Thyroid gland (tissue), 4 donors: ENCODE data around the gene DOHH. TPM values are rescaled to one million over a fixed set of nuclear protein-coding genes. Genes with fewer than 3 reads are reported as not detected.
"Not testable (repeated sequence)": the region's sequence is repeated elsewhere in the genome, so short reads cannot be mapped to it uniquely, and the experiment has no call there.

Source experiments
- DNase-seq, 2 donors: peaks; one replicate each; pipeline ENCODE4 v3.0.0-alpha.2; 2019
- H3K27ac ChIP-seq, 3 donors: fragments of 200-600 bp; sonication (generic); 1 replicate in 2 of 3; 2 replicates in 1 of 3; pipeline ENCODE4 v1.5.1; 2016 to 2019; ENCODE audit warnings: mild to moderate bottlenecking in 1 of 3, moderate library complexity in 1 of 3
- H3K27me3 ChIP-seq: fragments of 200-600 bp; sonication (generic); one replicate; pipeline ENCODE4 v1.5.1; 2019
- H3K36me3 ChIP-seq, 2 donors: fragments of 200-600 bp; sonication (generic); one replicate each; pipeline ENCODE4 v1.5.1; 2016 to 2019
- H3K4me1 ChIP-seq, 2 donors: fragments of 200-600 bp; sonication (generic); one replicate each; pipeline ENCODE4 v1.5.1; 2017 to 2019
- H3K4me3 ChIP-seq, 3 donors: fragments of 200-600 bp; sonication (generic); replicated peaks in 1 of 3; 1 replicate in 2 of 3; 2 replicates in 1 of 3; pipeline ENCODE4 v1.5.1; 2016; ENCODE audit warnings: mild to moderate bottlenecking in 1 of 3
- H3K9me3 ChIP-seq: fragments of 200-600 bp; sonication (generic); one replicate; pipeline ENCODE4 v1.5.1; 2017
- POLR2A ChIP-seq, 2 donors: fragments of 450-650 bp; IDR thresholded peaks; one replicate each; pipeline ENCODE4 v1.6.1; 2017; ENCODE audit warnings: antibody characterized with exemption in 2 of 2, mild to moderate bottlenecking in 2 of 2, moderate library complexity in 1 of 2
- WGBS, 2 donors: methylation state at CpG; one replicate each; pipeline ENCODE4 v1.1.5; 2017; 5-methylcytosine and 5-hydroxymethylcytosine counted together
- intact Hi-C: fragments of 100-400 bp; cut with DNase I; formaldehyde crosslinking; loops from one replicate; pipeline ENCODE4 v1.15.1; 2023
- total RNA-seq, 4 donors: library from RNA; depleted of rRNA; stranded (reverse); fragments of >200 nt; gene quantifications; one replicate each; pipeline ENCODE4 v1.2.3, GENCODE V29; 2016
- TF ChIP-seq, protein P1 (sequence below), 6 experiments: fragments of 200-600 bp in 3 of 6; fragments of 450-650 bp in 3 of 6; sonication (generic) in 3 of 6; IDR thresholded peaks; one replicate each; pipeline ENCODE4 v1.5.1; 2016 to 2019; ENCODE audit warnings: antibody characterized with exemption in 6 of 6, mild to moderate bottlenecking in 2 of 6, inconsistent platforms in 1 of 6, moderate library complexity in 1 of 6

Gene DOHH
- total RNA-seq, 4 donors from 2014 or later = 9.0 to 18.9 (median 13.6) TPM

DNA sequence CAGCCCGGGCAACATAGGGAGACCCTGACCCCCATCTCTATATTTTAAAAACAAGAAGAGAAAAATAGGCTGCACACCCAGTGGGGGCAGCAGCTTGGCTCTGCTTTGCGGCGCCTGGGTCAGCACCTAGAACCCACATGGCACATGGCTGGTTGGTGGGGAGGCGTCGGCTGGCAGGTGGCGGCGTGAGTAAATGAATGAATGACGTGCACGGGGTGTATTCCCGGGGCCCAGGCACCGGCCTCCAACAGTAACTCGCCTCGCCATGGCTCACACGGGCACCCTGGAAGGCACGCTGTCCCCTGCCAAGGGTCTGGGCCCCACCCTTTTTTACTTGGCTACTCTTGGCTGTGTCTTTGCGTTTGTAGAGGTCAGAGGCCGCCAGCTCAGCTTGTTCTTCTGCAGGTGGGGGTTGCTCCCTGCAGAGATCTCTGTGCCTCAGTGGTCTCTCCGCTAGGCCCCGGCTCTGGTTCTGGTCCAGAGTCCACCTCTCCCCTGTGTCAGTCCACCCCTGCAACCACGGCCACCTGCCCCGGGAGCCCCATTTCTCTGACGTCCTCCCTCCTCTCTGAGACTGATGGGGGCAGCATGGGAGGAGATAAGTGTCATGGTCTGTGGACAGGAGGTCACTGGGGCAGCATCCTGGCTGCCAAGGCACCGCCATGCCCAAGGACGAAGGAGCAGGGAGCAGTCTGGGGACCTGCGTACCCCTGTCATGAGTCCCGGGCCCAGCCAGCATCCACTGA, 11.2 kb upstream of the DOHH start:
- 83 to 91% methylated on average over 25 to 26 of the region's 26 CpGs for WGBS, 2 donors
- peaks cover 8 to 10% of the 10 kb centered on the region in 2 donors for H3K4me1 ChIP-seq
- no peak for DNase-seq
- no peaks in the 10 kb centered on the region for H3K27me3 ChIP-seq
- no peak overlapping the region for H3K27ac ChIP-seq
- no peak overlapping the region for H3K4me3 ChIP-seq
- no peaks in the 10 kb centered on the region for H3K9me3 ChIP-seq
- TF ChIP-seq, protein P1, sequence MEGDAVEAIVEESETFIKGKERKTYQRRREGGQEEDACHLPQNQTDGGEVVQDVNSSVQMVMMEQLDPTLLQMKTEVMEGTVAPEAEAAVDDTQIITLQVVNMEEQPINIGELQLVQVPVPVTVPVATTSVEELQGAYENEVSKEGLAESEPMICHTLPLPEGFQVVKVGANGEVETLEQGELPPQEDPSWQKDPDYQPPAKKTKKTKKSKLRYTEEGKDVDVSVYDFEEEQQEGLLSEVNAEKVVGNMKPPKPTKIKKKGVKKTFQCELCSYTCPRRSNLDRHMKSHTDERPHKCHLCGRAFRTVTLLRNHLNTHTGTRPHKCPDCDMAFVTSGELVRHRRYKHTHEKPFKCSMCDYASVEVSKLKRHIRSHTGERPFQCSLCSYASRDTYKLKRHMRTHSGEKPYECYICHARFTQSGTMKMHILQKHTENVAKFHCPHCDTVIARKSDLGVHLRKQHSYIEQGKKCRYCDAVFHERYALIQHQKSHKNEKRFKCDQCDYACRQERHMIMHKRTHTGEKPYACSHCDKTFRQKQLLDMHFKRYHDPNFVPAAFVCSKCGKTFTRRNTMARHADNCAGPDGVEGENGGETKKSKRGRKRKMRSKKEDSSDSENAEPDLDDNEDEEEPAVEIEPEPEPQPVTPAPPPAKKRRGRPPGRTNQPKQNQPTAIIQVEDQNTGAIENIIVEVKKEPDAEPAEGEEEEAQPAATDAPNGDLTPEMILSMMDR (IDR thresholded peaks at IDR 0.05) = no peak
- no peak for TF ChIP-seq POLR2A (IDR thresholded peaks at IDR 0.05)
- H3K36me3 ChIP-seq = no peaks in the 10 kb centered on the region
- intact Hi-C loops = no loop called here

DNA sequence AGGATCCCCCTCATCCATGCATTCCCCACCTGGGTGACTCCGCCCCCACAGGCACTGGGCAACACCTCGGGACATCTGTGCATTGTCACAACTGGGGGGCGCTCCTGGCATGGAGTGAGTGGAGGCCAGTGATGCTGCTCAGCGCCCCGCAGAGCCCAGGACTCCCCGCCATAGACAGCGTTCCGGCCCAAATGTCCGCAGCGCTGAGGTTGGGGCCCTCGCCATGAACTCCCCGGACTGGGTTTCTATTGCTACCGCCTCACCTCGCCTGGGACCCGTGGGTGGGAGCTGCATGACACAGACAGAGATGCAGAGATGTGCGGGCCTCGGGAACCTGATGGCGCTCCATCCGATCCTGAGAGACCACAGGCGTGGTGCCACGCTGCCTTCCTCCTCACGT, 10.3 kb upstream of the DOHH start:
- no peak overlapping the region for H3K27ac ChIP-seq
- DNase-seq = no peak
- H3K36me3 ChIP-seq = no peaks in the 10 kb centered on the region
- peaks cover 8 to 10% of the 10 kb centered on the region in 2 donors for H3K4me1 ChIP-seq
- H3K4me3 ChIP-seq = no peak overlapping the region
- TF ChIP-seq, protein P1 (IDR thresholded peaks at IDR 0.05) = no peak
- intact Hi-C loops = no loop called here
- 86 to 91% methylated on average over 7 to 21 of the region's 22 CpGs for WGBS, 2 donors
- H3K9me3 ChIP-seq = no peaks in the 10 kb centered on the region
- H3K27me3 ChIP-seq = no peaks in the 10 kb centered on the region

- Histone ChIP-seq H3K4me1 (peaks cover 8 to 15% of the 10 kb centered on the region in 2 donors), H3K27me3 (no peaks in the 10 kb centered on the region), H3K9me3 (no peaks in the 10 kb centered on the region), H3K27ac (no peak overlapping the region), H3K36me3 (no peaks in the 10 kb centered on the region), H3K4me3 (no peak overlapping the region)
- no peak for TF ChIP-seq POLR2A (IDR thresholded peaks at IDR 0.05)
- TF ChIP-seq, protein P1 (IDR thresholded peaks at IDR 0.05) = no peak
- no peak for DNase-seq
- intact Hi-C loops = no loop called here
- 92 to 94% methylated on average over 15 of the region's 15 CpGs for WGBS, 2 donors
These were observed 9.1 kb upstream of the DOHH start for GRCh38 chr19:3509566-3509989.

DNA sequence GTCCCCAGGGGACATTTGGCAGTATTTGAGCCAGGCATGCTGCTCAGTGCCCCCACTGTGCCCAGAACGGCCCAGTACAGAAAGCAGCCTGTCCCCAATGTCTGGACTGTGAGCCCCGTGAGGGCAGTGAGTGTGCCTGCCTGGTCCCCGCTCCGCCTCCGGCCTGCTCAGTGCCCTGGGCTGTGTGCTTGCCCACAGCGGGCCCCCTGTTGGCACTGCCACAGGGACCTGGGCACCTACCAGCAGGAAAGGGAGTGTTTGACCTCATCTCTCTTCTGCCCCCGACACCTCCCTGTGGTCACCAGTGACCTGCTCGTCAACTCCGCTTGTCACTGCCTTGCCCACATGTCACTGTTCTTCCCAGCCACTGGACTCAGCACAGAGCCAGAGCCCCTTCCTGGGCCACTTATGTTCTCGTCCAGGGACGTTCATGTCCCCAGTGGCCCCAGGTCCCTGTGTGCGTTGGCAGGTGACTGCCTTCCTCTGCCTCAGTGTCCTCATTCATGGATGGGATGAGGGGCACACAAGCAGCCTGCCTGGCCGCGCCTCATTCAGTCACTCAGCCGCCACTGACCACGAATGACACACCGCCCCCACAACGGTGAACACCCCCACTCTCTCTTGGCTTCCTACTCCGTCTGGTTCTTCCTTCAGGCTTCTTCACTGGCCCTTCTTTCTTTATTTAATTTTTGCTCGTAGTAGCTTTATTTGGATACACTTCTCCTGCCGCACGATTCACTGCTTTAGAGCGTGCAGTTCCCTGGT, 8.5 kb upstream of the DOHH start:
- H3K4me1 ChIP-seq = peaks cover 8 to 15% of the 10 kb centered on the region in 2 donors
- no peak overlapping the region for H3K27ac ChIP-seq
- intact Hi-C loops = no loop called here
- 92 to 93% methylated on average over 17 to 23 of the region's 23 CpGs for WGBS, 2 donors
- TF ChIP-seq POLR2A (IDR thresholded peaks at IDR 0.05) = no peak
- TF ChIP-seq, protein P1 (IDR thresholded peaks at IDR 0.05) = no peak
- H3K4me3 ChIP-seq = no peak overlapping the region
- DNase-seq = no peak
- no peaks in the 10 kb centered on the region for H3K36me3 ChIP-seq
- H3K9me3 ChIP-seq = no peaks in the 10 kb centered on the region
- no peaks in the 10 kb centered on the region for H3K27me3 ChIP-seq

DNA sequence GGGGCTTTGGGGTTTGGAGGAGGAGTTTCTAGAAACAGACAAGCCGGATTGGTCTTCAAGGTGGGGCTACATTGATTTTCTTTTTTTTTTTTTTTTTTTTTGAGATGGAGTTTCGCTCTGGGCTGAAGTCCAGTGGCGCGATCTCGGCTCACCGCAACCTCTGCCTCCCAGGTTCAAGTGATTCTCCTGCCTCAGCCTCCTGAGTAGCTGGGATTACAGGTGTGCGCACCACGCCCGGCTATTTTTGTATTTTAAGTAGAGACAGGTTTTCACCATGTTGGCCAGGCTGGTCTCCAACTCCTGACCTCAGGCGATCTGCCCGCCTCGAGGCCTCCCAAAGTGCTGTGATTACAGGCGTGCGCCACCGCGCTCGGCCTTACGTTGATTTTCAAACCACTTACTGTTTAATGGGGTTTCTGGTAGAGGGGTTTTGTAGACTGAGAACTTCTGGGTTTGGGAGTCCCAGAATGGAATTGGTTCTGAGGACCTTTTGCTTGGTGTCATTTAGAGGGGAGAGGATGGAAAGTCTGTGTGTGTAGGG, 7.7 kb upstream of the DOHH start:
- intact Hi-C loops, DNase-seq, H3K36me3 ChIP-seq, H3K4me3 ChIP-seq, H3K27ac ChIP-seq, H3K9me3 ChIP-seq, H3K27me3 ChIP-seq: not testable (repeated sequence)
- WGBS, 2 donors = 93 to 95% methylated on average over 18 of the region's 18 CpGs
- peaks cover 8 to 15% of the 10 kb centered on the region in 2 donors for H3K4me1 ChIP-seq
